K562 (cell line): Measurements from ENCODE around the gene NRG2. TPM values are rescaled to one million over a fixed set of nuclear protein-coding genes. Genes with fewer than 3 reads are reported as not detected.

ENCODE experiments used
- ATAC-seq: fragments of 200-7000 bp; cut with Tn5 transposase; 3 replicates; pipeline ENCODE4 v1.9.1; 2020; ENCODE audit warnings: moderate library complexity
- BruUV-seq: library from RNA; stranded (reverse); fragments of 400-500 nt; replicated peaks from 2 replicates; lab custom pipeline; 2021; lab: Mats Ljungman, UMichigan
- CTCF ChIA-PET: fragments of 300-600 bp; formaldehyde crosslinking; extraction: SDS; loops from one replicate; lab custom pipeline; 2021; ENCODE audit warnings: low intra/inter-chr PET ratio; lab: Yijun Ruan, JAX
- POLR2A ChIA-PET: fragments of 300-600, 350-650 bp; sonication (Branson Sonifier 250); formaldehyde crosslinking; extraction: SDS; loops from one replicate; lab custom pipeline; 2021; ENCODE audit warnings: antibody characterized with exemption, inconsistent platforms; lab: Yijun Ruan, JAX
- DNase-seq, 4 experiments: peaks; one replicate each; pipeline versions ENCODE4 v3.0.0 to v3.0.0-alpha.2; 2011 to 2018; ENCODE audit warnings: low spot score in 3 of 4, mixed read lengths in 3 of 4; ENCODE audit errors: extremely low read depth in 1 of 4
- FAIRE-seq: peaks from 2 replicates; lab custom pipeline; 2011; peaks lifted over from hg19 to GRCh38; lab: Jason Lieb, UNC
- H2AFZ ChIP-seq: 2 replicates; pipeline ENCODE4 v1.6.0; 2011; ENCODE audit warnings: low read depth, low read length, control low read depth, inconsistent platforms
- H3K27ac ChIP-seq: fragments of 200-600 bp; 3 replicates; pipeline ENCODE4 v1.8.0; 2011; ENCODE audit warnings: low read depth, mild to moderate bottlenecking, control low read depth, inconsistent platforms, low read length, moderate library complexity, mixed read lengths; ENCODE audit errors: extremely low read depth
- H3K27me3 ChIP-seq, 2 experiments: fragments of 300-600 bp in 1 of 2; 2 replicates in 1 of 2; 3 replicates in 1 of 2; pipeline versions ENCODE4 v1.6.0 to v1.8.0; 2011; ENCODE audit warnings: inconsistent platforms in 2 of 2, low read length in 2 of 2, mild to moderate bottlenecking in 1 of 2, mixed read lengths in 1 of 2, moderate library complexity in 1 of 2; ENCODE audit not compliant: control insufficient read depth in 2 of 2, insufficient read depth in 2 of 2
- H3K36me3 ChIP-seq: fragments of 300-600 bp; 3 replicates; pipeline ENCODE4 v1.8.0; 2011; ENCODE audit warnings: mild to moderate bottlenecking, low read length, inconsistent platforms; ENCODE audit not compliant: control insufficient read depth, insufficient read depth
- H3K4me1 ChIP-seq, 2 experiments: fragments of 200-600 bp in 1 of 2; replicated peaks in 1 of 2; 2 replicates in 1 of 2; 3 replicates in 1 of 2; pipeline versions ENCODE4 v1.5.1 to v1.8.0; 2011; ENCODE audit warnings: inconsistent platforms in 2 of 2, low read length in 2 of 2, mild to moderate bottlenecking in 1 of 2, mixed read lengths in 1 of 2, moderate library complexity in 1 of 2; ENCODE audit not compliant: control insufficient read depth in 2 of 2, insufficient read depth in 2 of 2
- H3K4me2 ChIP-seq: 2 replicates; pipeline ENCODE4 v1.6.1; 2011; ENCODE audit warnings: low read length, control low read depth, inconsistent platforms, mixed read lengths; ENCODE audit not compliant: insufficient read depth
- H3K4me3 ChIP-seq: fragments of 200-600 bp; sonication (generic), shearing (Covaris generic); 2 replicates; pipeline ENCODE4 v1.5.1; 2016; ENCODE audit warnings: control low read depth, inconsistent platforms
- H3K79me2 ChIP-seq: fragments of 200-600 bp; 3 replicates; pipeline ENCODE4 v1.8.0; 2011; ENCODE audit warnings: low read length, inconsistent platforms; ENCODE audit not compliant: control insufficient read depth, insufficient read depth
- H3K9ac ChIP-seq, 2 experiments: 2 replicates each; pipeline versions ENCODE4 v1.6.0 to v1.6.1; 2011; ENCODE audit warnings: low read depth in 2 of 2, low read length in 2 of 2, control low read depth in 1 of 2, inconsistent platforms in 1 of 2, mild to moderate bottlenecking in 1 of 2, mixed read lengths in 1 of 2; ENCODE audit not compliant: insufficient read depth in 1 of 2
- H3K9me1 ChIP-seq: one replicate; pipeline ENCODE4 v1.6.0; 2011; ENCODE audit warnings: inconsistent platforms, mild to moderate bottlenecking, low read length, moderate library complexity; ENCODE audit not compliant: control insufficient read depth, insufficient read depth
- H3K9me3 ChIP-seq: replicated peaks from 2 replicates; pipeline ENCODE4 v1.5.1; 2011; ENCODE audit warnings: low read depth, low read length, inconsistent platforms; ENCODE audit not compliant: control insufficient read depth, insufficient read depth
- H4K20me1 ChIP-seq: replicated peaks from 2 replicates; pipeline ENCODE4 v1.6.1; 2011; ENCODE audit warnings: low read length, inconsistent platforms, mixed read lengths; ENCODE audit not compliant: control insufficient read depth, insufficient read depth
- CXXC5 ChIP-seq: fragments of 250-450 bp; sonication (Bioruptor Pico); IDR thresholded peaks from 2 replicates; pipeline ENCODE4 v1.8.0; 2022; ENCODE audit warnings: inconsistent platforms, mild to moderate bottlenecking, moderate library complexity
- EGR1 ChIP-seq: fragments of 450-650 bp; conservative IDR thresholded peaks from 2 replicates; pipeline ENCODE4 v1.6.1; 2017; ENCODE audit warnings: mild to moderate bottlenecking
- MAFG ChIP-seq: fragments of 450-650 bp; conservative IDR thresholded peaks from 2 replicates; pipeline ENCODE4 v1.6.1; 2016; ENCODE audit warnings: missing genetic modification characterization, missing compliant biosample characterization
- NFIC ChIP-seq: fragments of 450-650 bp; IDR thresholded peaks from 2 replicates; pipeline ENCODE4 v1.6.1; 2017; ENCODE audit warnings: mild to moderate bottlenecking, inconsistent platforms
- OTX1 ChIP-seq: fragments of 450-650 bp; formaldehyde crosslinking; IDR thresholded peaks from 2 replicates; pipeline ENCODE4 v1.4.0; 2022; ENCODE audit warnings: mild to moderate bottlenecking
- SREBF1 ChIP-seq: fragments of 150-350 bp; IDR thresholded peaks from 2 replicates; pipeline ENCODE4 v1.6.1; 2014; ENCODE audit warnings: antibody characterized with exemption, low read depth, low read length, borderline replicate concordance
- ZNF175 ChIP-seq: fragments of 200-800 bp; sonication (Bioruptor generic); IDR thresholded peaks from 2 replicates; pipeline ENCODE4 v1.6.1; 2016; ENCODE audit warnings: low read depth, mild to moderate bottlenecking, missing genetic modification characterization, missing compliant biosample characterization
- WGBS: fragments of 100-300 bp; shearing (Covaris generic); methylation state at CpG from one replicate; pipeline ENCODE4 v1.1.6; 2016; ENCODE audit warnings: low coverage, mixed read lengths; ENCODE audit not compliant: insufficient coverage; ENCODE audit errors: missing lambda C conversion rate; 5-methylcytosine and 5-hydroxymethylcytosine counted together
- in situ Hi-C: fragments of 300-500 bp; cut with MboI; formaldehyde crosslinking; loops from 4 replicates; pipeline ENCODE4 v1.15.0; 2018; ENCODE audit warnings: inconsistent platforms, mixed read lengths
- intact Hi-C: fragments of 100-400 bp; cut with micrococcal nuclease; formaldehyde crosslinking; loops from 2 replicates; pipeline ENCODE4 v1.14.2; 2022
- polyA plus RNA-seq, 8 experiments: library from polyadenylated mRNA; depleted of rRNA in 4 of 8; stranded (reverse) in 5 of 8; unstranded in 3 of 8; fragments of >200 nt; fragmentation: Nextera tagmentation in 2 of 8; fragmentation: Illumina TruSeq in 1 of 8; extraction: Ambion mirVana in 2 of 8; extraction: Trizol in 1 of 8; gene quantifications; 2 replicates each; pipeline versions ENCODE4 v1.2.1 to v1.2.3, GENCODE V29; 2011 to 2014; ENCODE audit warnings: inconsistent platforms in 1 of 8, missing spikeins in 1 of 8
- total RNA-seq, 7 experiments: library from RNA; depleted of rRNA in 6 of 7; stranded (reverse); fragments of >200 nt in 6 of 7; fragmentation: Illumina TruSeq in 2 of 7; extraction: Trizol in 2 of 7; gene quantifications; 2 replicates each; pipeline versions ENCODE4 v1.2.1 to v1.2.3, GENCODE V29; 2011 to 2021; ENCODE audit warnings: low replicate concordance in 1 of 7
- TF ChIP-seq, protein P1 (sequence below): fragments of 250-450 bp; sonication (Bioruptor Pico); IDR thresholded peaks from 2 replicates; pipeline ENCODE4 v1.4.0; 2020
- TF ChIP-seq, protein P2 (sequence below): fragments of 250-450 bp; sonication (Bioruptor Pico); IDR thresholded peaks from 2 replicates; pipeline ENCODE4 v1.6.1; 2021; ENCODE audit warnings: mild to moderate bottlenecking
- TF ChIP-seq, protein P3 (sequence below): fragments of 450-650 bp; IDR thresholded peaks from 2 replicates; pipeline ENCODE4 v1.7.1; 2018; ENCODE audit warnings: mild to moderate bottlenecking, low read depth; ENCODE audit not compliant: partially characterized antibody

The NRG2 gene
- total and polyA plus RNA-seq, 9 of the 15 experiments (the other 6 are each of a cell fraction or from before 2014, with no cell fraction given): not detected

DNA sequence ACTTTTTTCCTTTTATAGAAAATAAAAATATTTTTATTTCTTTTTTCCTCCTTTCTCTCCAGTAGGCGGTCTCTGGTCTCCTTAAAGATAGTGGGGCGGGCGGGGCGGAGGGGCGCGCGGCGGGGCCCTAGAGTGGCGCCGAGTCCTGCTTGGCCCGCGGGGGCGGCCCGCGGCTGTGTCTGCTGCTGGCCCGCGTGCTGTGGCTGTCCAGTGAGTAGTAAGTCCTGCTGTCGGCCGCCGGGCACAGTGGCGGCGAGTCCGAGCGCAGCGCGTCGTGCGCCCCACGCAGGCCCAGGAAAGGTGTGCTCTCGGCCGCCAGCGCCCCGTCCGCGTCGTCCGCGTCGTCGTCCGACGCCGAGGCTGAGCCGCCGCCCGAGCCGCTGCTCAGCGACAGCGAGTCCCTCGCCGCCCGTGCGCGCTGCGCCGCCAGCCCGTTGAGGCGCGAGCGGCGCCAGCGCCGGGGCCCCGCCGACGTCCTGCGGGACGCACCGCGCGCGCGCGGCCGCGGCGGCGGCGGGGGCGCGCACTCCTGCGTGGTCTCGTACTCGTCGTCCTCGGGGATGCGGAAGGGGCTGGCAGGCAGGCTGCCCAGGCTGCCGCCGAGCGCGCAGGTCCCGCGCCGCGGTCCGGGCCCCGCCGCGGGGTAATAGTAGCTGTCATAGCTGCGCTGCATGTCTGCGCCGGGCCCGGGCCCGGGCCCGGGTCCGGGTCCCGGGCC, 195.2 kb downstream of the NRG2 start:
- Histone ChIP-seq H3K4me1 (peaks cover 0 to 9% of the 10 kb centered on the region in 2 experiments; a peak in 2 of 5 replicates), H3K36me3 (no peaks in the 10 kb centered on the region), H3K9ac (peak overlapping the region in 1 of 2 experiments; percentile 63; a peak in 1 of 4 replicates), H3K79me2 (no peaks in the 10 kb centered on the region), H3K4me3 (peak overlapping the region; percentile 20; the same call in 1 of the 2 replicates), H3K9me3 (no peaks in the 10 kb centered on the region), H3K9me1 (no peaks in the 10 kb centered on the region), H3K27me3 (peaks cover 44 to 75% of the 10 kb centered on the region in 2 experiments), H4K20me1 (peaks cover 18% of the 10 kb centered on the region), H3K4me2 (peak overlapping the region; percentile 30; the same call in 1 of the 2 replicates), H2AFZ (no peak overlapping the region), H3K27ac (no peak overlapping the region)
- ChIA-PET CTCF (interaction anchor here (1.1 kb wide), 1 partner anchor 73 kb away, joined by 4 read pairs; no protein-coding TSS in a partner anchor), POLR2A (interaction anchor here (0.6 to 1.1 kb wide), 2 partner anchors 121 to 1656 kb away, joined by 3 read pairs; no protein-coding TSS in a partner anchor)
- peak; percentile 65 for ATAC-seq
- in situ Hi-C loops (no loop called here), intact Hi-C loops (no loop called here)
- FAIRE-seq: no peak
- WGBS: 3% methylated on average over 35 of the region's 107 CpGs
- BruUV-seq: no TSS peak
- DNase-seq: peak; percentile 28 to 73 (median 50)
- TF ChIP-seq EGR1 (peak; percentile 32; the same call in 1 of the 2 replicates), MAFG (tag) (no peak), SREBF1 (no peak), OTX1 (CRISPR knock-in tag) (no peak), ZNF175 (CRISPR knock-in tag) (no peak), CXXC5 (CRISPR knock-in tag) (peak; percentile 55), NFIC (0 out of 2 replicates have a peak, but pooled peaks have one; percentile 13)
- TF ChIP-seq, protein P1, sequence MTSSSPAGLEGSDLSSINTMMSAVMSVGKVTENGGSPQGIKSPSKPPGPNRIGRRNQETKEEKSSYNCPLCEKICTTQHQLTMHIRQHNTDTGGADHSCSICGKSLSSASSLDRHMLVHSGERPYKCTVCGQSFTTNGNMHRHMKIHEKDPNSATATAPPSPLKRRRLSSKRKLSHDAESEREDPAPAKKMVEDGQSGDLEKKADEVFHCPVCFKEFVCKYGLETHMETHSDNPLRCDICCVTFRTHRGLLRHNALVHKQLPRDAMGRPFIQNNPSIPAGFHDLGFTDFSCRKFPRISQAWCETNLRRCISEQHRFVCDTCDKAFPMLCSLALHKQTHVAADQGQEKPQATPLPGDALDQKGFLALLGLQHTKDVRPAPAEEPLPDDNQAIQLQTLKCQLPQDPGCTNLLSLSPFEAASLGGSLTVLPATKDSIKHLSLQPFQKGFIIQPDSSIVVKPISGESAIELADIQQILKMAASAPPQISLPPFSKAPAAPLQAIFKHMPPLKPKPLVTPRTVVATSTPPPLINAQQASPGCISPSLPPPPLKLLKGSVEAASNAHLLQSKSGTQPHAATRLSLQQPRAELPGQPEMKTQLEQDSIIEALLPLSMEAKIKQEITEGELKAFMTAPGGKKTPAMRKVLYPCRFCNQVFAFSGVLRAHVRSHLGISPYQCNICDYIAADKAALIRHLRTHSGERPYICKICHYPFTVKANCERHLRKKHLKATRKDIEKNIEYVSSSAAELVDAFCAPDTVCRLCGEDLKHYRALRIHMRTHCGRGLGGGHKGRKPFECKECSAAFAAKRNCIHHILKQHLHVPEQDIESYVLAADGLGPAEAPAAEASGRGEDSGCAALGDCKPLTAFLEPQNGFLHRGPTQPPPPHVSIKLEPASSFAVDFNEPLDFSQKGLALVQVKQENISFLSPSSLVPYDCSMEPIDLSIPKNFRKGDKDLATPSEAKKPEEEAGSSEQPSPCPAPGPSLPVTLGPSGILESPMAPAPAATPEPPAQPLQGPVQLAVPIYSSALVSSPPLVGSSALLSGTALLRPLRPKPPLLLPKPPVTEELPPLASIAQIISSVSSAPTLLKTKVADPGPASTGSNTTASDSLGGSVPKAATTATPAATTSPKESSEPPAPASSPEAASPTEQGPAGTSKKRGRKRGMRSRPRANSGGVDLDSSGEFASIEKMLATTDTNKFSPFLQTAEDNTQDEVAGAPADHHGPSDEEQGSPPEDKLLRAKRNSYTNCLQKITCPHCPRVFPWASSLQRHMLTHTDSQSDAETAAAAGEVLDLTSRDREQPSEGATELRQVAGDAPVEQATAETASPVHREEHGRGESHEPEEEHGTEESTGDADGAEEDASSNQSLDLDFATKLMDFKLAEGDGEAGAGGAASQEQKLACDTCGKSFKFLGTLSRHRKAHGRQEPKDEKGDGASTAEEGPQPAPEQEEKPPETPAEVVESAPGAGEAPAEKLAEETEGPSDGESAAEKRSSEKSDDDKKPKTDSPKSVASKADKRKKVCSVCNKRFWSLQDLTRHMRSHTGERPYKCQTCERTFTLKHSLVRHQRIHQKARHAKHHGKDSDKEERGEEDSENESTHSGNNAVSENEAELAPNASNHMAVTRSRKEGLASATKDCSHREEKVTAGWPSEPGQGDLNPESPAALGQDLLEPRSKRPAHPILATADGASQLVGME (CRISPR knock-in tag): no peak
- TF ChIP-seq, protein P2, sequence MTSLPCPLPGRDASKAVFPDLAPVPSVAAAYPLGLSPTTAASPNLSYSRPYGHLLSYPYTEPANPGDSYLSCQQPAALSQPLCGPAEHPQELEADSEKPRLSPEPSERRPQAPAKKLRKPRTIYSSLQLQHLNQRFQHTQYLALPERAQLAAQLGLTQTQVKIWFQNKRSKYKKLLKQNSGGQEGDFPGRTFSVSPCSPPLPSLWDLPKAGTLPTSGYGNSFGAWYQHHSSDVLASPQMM (CRISPR knock-in tag): no peak
- TF ChIP-seq, protein P3, sequence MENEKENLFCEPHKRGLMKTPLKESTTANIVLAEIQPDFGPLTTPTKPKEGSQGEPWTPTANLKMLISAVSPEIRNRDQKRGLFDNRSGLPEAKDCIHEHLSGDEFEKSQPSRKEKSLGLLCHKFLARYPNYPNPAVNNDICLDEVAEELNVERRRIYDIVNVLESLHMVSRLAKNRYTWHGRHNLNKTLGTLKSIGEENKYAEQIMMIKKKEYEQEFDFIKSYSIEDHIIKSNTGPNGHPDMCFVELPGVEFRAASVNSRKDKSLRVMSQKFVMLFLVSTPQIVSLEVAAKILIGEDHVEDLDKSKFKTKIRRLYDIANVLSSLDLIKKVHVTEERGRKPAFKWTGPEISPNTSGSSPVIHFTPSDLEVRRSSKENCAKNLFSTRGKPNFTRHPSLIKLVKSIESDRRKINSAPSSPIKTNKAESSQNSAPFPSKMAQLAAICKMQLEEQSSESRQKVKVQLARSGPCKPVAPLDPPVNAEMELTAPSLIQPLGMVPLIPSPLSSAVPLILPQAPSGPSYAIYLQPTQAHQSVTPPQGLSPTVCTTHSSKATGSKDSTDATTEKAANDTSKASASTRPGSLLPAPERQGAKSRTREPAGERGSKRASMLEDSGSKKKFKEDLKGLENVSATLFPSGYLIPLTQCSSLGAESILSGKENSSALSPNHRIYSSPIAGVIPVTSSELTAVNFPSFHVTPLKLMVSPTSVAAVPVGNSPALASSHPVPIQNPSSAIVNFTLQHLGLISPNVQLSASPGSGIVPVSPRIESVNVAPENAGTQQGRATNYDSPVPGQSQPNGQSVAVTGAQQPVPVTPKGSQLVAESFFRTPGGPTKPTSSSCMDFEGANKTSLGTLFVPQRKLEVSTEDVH: no peak
